Measurements from ENCODE around the gene PSRC1.

DNA sequence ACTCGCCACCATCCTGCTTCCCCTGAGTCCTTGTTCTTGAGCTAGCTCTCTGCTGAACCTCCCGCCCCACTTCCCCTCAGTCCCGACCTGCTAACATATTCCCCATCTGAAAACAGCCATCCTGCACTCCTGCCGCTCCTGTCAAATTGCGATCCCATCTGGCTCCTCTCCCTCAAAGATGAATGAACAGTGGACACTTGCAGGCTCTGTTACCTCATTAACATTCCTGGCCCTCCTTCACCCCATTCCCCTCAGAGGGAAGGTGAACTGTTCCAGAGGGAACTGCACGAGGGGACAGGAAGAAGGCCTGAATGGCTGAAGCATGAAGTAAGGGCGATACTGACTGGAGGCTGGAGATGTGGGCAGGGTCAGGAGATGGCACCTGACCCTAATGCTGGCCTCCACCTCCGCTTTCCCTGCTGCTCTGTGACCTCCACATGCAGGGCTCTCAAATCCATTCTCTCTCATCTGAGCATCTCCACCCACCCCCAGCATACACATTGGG, 41.1 kb downstream of the PSRC1 start:
- TF ChIP-seq POLR2A (IDR thresholded peaks at IDR 0.05; ENCODE audit: low read depth) = no peak
- TF ChIP-seq, protein P1, sequence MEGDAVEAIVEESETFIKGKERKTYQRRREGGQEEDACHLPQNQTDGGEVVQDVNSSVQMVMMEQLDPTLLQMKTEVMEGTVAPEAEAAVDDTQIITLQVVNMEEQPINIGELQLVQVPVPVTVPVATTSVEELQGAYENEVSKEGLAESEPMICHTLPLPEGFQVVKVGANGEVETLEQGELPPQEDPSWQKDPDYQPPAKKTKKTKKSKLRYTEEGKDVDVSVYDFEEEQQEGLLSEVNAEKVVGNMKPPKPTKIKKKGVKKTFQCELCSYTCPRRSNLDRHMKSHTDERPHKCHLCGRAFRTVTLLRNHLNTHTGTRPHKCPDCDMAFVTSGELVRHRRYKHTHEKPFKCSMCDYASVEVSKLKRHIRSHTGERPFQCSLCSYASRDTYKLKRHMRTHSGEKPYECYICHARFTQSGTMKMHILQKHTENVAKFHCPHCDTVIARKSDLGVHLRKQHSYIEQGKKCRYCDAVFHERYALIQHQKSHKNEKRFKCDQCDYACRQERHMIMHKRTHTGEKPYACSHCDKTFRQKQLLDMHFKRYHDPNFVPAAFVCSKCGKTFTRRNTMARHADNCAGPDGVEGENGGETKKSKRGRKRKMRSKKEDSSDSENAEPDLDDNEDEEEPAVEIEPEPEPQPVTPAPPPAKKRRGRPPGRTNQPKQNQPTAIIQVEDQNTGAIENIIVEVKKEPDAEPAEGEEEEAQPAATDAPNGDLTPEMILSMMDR (IDR thresholded peaks at IDR 0.05) = no peak
- TF ChIP-seq POLR2AphosphoS5 (IDR thresholded peaks at IDR 0.05) = no peak
- TF ChIP-seq EP300 (IDR thresholded peaks at IDR 0.05) = no peak
